ENCODE results near the gene TSC22D4.
A peak's percentile ranks its signal among the peaks of the same experiment; 100 is the strongest.
"Not testable (repeated sequence)": the region's sequence is repeated elsewhere in the genome, so short reads cannot be mapped to it uniquely, and the experiment has no call there.

The TSC22D4 gene

DNA sequence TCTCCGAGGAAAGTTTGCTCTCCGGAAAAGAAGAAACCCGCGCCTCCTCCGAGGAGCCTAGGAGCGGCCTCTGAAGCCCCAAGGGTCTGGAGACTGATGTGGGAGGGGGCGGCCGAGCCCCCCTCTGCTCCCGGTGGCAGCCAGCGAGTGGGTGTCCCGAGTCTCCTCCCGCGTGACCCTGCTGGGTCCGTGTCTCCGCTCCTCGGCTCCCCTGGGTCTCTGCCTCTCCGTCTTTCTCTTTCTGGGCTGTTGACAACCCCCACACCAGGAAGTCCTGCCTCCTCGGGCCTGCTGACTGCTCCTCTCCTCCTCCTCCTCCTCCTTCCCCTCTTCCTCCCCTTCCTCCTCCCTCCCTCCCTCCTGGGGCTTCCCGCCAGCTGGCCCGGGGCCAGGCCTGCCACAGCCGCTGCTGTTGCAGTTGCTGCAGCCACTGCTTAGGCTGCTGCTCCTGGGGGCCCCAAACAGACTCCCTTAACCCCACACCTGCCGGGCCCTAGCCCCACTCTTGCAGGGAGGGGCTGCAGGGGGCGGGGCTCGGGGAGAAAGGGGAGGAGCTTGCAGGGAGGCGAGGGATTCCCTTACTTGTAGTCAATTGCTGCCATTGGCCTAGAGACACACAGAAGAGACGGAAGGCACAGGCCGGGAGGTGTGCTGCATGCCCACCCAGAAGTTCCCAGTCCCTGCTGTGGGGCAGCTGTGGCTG lies at the start of gene TSC22D4:
Gene TSC22D4, minus strand, starts transcription at position 257 of the 703 bp plus-strand sequence. CDS start 1,176 bp downstream, outside the sequence.
- DNase-seq (ENCODE audit: low read depth, low spot score) = peak; percentile 79

DNA sequence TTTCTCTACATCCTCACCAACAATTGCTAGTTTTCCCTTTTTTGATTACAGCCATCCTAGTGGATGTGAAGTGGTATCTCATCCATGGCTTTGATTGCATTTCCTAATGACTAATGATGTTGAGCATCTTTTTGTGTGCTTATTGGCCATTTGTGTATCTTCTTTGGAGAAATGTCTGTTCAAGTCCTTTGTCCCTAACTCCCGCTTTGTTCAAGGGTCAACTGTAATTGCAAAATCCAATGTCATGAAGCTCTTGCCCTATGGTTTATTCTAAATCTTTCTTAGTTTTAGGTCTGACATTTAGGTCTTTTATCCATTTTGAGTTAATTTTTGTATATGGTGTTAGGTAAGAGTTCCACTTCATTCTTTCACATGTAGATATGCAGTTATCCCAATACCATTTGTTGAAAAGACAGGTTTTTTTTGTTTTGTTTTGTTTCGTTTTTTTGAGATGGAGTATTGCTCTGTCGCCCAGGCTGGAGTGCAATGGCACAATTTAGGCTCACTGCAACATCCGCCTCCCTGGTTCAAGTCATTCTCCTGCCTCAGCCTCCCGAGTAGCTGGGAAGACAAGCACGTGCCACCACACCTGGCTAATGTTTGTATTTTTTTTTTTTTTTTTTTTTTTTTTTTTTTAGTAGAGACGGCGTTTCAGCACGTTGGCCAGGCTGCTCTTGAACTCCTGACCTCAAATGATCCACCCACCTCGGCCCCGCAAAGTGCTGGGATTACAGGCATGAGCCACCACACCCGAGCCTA lies 49.3 kb upstream of the TSC22D4 start:
- DNase-seq (ENCODE audit: low read depth, low spot score) = not testable (repeated sequence)

DNA sequence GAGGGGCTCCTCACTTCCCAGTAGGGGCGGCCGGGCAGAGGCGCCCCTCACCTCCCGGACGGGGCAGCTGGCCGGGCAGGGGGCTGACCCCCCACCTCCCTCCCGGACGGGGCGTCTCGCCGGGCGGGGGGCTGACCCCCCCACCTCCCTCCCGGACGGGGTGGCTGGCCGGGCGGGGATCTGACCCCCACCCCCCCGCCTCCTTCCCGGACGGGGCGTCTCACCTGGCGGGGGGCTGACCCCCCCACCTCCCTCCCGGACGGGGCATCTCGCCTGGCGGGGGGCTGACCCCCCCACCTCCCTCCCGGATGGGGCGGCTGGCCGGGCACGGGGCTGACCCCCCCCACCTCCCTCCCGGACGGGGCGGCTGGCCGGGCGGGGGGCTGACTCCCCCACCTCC lies 44.2 kb upstream of the TSC22D4 start:
- DNase-seq (ENCODE audit: low read depth, low spot score) = not testable (repeated sequence)

DNA sequence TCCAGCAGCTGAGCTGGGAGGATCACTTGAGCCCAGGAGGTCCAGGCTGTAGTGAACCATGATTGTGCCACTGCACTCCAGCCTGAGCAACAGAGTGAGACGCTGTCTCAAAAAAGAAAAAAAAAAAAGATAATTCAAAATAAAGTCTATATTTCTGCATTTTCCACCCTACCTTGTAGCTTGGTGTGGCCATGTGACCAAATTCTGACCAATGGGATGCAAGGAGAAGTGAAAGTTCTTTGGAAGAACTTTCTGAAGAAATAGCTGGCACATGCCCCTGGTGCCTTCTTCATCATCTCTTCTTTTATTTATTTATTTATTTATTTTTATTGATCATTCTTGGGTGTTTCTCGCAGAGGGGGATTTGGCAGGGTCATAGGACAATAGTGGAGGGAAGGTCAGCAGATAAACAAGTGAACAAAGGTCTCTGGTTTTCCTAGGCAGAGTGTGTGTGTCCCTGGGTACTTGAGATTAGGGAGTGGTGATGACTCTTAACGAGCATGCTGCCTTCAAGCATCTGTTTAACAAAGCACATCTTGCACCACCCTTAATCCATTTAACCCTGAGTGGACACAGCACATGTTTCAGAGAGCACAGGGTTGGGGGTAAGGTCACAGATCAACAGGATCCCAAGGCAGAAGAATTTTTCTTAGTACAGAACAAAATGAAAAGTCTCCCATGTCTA lies 43.0 kb upstream of the TSC22D4 start:
- DNase-seq (ENCODE audit: low read depth, low spot score) = not testable (repeated sequence)

DNA sequence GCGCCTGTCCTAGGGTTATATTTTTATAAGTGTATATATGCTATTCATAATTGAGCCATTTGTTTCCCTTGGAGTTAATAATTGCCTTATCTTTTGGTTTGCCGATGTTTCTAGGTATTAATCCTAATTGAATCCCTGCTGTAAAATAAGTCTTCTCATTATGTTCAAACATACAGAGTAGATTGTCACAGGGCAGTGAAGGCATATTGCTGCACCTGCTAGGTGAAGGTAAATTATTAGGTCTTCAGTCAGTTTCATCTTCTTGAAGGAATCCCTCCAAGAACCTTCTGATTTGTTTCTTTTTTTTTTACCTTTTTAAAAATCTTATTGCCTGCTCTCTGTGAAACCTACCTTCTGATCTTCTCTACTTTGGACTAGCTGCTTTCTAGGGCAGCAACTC lies 42.1 kb upstream of the TSC22D4 start:
- DNase-seq (ENCODE audit: low read depth, low spot score) = no peak

DNA sequence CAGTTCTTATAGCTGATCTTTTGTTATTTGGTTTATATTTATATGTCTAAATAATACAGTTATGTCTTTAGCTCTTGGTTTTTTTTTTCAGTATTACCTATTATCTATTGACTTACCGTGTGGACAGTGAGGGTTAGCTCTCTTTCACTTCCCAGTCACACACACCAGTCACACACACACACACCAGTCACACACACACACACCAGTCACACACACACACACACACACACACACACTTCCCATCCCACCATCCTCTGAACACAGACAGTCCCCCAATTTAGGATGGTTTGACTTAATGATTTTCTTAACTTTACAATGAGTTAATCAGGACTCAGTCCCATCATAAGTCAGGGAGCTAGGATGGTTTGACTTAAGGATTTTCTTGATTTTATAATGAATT lies 41.1 kb upstream of the TSC22D4 start:
- no peak for DNase-seq (ENCODE audit: low read depth, low spot score)

DNA sequence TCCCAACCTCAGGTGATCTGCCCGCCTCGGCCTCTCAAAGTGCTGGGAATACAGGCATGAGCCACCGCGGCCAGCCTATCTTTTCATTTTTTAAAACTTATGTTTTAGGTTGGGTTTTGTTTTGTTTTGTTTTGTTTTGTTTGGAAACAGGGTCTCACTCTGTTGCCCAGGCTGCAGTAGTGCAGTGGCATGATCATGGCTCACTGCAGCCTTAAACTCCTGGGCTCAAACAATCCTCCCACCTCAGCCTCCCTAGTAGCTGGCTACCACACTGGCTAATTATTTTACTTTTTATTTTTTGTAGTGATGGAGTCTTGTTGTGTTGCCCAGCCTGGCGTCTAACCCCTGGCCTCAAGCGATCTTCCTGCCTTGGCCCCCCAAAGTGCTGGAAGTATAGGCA lies 40.6 kb upstream of the TSC22D4 start:
- DNase-seq (ENCODE audit: low read depth, low spot score) = no peak

DNA sequence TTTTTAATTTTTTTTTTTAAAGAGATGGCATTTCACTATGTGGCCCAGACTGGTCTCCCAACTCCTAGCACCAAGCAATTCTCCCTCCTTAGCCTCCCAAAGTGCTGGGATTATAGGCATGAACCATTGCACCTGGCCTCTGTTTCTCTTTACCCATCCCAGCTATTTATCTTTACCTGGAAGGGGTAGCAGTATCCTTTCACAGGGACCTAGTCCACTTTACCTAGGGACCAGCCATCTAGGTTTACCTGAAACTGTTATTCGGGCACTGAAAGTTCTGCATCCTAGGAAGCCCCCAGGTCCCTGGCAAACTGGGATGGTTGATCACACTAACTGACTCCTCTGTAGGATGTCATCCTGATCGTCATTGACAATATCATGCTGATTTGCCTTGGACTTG lies 38.3 kb upstream of the TSC22D4 start:
- DNase-seq (ENCODE audit: low read depth, low spot score) = no peak

DNA sequence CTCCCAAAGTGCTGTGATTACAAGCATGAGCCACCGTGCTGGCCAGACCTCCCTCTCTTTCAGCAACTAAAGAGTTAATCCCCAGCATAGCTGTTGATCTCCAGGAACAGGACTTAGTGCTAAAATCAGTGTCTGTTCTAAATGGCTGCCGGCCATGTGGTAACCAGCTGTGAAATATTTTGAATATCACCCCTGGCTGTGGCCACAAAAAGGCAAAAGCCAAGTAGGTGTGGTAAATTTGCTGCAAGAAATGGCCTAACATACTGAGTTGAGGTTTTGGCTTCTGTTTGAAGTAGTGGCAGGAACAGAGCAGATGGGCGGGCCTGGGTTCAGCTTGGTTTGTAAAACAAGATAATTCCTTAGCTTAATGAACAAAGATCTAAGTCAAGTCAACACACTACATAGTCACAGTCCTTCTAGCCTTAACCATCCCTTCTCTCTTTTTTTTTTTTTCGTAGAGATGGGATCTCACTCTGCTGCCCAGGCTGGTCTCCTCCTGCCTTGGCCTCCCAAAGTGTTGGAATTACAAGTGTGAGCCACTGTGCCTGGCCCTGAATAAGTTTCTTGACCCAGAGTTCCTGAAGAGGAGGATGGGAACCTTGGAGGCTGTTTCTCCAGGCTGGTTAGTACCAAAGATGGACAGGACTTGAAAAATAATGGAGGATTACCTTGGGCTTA lies 37.3 kb upstream of the TSC22D4 start:
- peak; percentile 79 for DNase-seq (ENCODE audit: low read depth, low spot score)

DNA sequence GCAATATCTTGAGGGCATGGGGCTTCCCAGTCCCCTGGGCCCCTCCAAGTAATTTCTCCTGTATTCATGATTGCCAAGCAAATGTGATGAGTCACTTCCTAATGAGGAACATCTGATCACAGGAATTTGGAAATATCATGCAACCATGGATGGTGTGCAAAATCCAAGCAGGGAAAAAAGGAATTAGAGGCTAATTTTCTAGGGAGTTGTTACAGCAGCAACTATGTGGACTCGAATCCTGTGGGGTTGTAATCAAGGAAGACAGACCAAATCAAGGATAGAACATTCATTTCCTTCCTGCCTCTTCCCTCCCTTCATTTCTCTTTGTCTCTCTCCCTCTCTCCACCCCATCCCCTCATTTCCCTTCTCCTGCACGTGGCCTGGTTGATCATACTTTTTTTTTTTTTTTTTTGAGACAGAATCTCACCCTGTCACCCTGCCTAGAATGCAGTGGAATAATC lies 36.1 kb upstream of the TSC22D4 start:
- DNase-seq (ENCODE audit: low read depth, low spot score) = no peak

DNA sequence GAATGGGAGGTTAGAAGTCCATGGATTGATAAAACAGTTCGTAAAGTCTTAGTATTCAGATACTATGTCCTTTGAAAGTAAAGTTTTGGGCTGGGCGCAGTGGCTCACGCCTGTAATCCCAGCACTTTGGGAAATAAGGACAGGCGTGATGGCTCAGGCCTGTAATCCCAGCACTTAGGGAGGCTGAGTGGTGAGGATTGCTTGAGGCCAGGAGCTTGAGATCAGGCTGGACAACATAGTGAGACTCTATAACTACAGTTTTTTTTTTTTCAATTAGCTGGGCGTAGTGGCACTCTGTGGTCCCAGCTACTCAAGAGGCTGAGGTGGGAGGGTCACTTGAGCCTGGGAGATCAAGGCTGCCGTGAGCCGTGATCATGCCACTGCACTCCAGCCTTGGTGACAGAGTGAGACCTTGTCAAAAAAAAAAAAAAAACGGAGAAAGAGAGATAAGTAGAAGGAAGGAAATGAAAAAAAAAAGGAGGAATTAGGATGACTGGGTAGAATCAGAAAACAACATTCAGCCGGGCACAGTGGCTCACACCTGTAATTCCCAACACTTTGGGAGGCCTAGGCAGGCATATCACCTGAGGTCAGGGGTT lies 34.3 kb upstream of the TSC22D4 start:
- no peak for DNase-seq (ENCODE audit: low read depth, low spot score)

DNA sequence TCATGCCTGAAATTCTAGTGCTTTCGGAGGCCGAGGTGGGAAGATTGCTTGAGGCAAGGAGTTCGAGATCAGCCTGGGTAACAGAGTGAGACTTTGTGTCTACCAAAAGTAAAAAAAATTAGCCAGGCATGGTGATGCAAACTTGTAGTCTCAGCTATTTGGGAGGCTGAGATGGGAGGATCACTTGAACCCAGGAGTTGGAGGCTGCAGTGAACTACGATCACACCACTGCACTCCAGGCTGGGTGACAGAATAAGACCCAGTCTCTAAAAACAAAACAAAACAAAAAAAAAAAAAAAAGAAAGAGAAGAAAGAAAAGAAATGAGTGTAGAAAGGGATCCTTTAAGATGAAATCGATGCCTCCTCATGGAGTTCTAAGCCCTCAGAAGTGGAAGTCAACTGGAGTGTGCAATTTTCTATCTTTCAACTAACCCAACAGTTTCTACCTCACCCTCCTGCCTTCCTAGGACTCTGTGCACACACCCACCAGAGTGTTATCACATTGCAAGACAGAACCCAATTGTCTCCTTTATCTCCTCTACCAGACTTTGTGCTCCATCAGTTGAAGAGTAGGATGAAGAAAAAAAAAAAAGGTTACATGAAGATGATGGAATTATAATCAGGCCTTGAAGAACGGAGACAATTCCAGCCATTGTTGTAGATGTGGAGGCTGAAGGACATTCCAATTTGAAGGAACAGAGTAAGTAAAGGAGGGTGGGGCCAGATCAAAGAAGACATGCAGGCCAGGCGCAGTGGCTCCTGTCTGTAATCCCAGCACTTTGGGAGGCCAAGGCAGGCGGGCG lies 31.6 kb upstream of the TSC22D4 start:
- DNase-seq (ENCODE audit: low read depth, low spot score) = no peak

DNA sequence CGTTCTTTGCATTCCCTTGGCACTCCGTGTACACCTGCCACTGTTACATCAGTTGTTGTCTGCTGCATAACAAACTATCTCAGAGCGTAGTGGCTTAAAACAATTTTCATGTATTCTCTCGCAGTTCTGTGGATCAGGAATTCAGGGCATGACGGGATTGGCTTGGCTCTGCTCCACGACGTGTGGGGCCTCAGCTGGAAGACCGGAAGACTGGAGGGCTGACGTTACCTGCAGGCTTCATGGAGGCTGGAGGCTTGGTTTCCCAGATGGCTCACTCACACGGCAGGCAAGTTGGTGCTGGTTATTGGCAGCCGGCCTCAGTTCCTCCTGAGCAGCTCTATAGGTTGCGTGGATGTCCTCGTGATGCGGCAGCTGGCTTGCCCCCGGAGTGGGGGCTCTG lies 30.2 kb upstream of the TSC22D4 start:
- peak; percentile 57 for DNase-seq (ENCODE audit: low read depth, low spot score)

DNA sequence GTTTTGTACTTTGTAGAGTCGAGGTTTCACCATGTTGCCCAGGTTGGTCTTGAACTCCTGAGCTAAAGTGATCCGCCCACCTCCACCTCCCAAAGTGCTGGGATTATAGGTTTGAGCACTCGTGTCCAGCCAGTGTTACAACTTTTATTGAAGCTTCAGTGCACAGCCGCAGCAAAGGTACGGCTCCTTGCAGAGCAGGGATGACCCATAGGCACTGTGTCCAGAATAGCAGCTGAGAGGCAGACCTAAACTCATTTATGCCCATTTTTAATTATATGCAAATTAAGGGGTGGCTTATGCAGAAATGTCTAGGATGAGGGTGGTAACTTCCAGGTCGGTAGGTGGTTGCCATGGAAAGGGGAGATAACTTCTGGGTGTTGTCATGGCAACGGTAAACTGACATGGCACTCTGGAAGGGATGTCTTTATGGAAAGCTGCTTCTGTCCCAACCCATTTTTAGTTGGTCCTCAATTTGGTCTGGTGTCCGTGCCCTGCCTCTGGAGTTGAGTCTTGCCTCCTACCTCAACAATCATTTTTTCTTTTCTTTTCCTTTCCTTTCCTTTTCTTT lies 27.4 kb upstream of the TSC22D4 start:
- no peak for DNase-seq (ENCODE audit: low read depth, low spot score)

DNA sequence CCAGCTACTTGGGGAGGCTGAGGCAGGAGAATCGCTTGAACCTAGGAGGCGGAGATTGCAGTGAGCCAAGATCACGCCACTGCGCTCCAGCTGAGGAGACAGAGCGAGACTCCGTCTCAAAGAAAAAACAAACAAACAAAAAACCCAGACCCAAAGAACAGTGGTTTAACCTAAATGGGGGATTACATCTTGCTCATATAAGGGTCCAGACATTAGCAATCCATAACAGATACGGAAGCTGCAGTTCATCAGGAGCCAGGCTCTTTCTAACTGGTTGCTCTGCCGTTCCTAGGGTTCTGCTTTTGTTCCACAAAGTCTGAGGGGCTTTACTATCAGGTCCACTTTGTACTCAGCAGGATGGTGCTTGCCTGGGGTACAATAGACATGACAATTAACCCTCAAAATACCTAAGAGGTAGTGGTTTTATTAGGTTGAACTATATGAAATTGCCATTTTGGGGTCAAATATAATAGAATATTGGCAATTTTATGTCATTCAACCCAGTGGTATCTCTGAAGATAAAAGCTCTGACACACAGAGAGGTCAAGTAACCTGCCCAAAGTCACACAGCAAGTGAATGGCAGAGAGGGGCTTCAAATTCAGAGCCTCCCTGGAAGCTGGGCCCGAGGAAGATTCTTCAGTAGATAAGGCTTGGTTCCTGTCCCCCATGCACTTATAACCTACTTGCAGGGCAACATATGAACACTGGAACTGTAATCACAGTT lies 26.0 kb upstream of the TSC22D4 start:
- no peak for DNase-seq (ENCODE audit: low read depth, low spot score)

DNA sequence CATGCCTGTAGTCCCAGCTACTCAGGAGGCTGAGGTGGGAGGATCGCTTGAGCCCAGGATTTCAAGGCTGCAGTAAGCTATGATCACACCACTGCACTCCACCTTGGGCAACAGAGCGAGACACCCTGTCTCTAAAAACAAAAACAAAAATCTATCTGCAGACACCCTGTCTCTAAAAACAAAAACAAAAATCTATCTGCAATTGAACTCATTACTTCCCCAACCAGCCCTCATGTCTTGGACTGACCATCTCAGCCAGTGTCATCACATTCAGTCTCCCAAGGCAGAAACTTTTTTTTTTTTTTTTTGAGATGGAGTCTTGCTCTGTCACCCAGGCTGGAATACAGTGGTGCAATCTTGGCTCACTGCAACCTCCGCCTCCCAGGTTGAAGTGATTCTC lies 25.0 kb upstream of the TSC22D4 start:
- not testable (repeated sequence) for DNase-seq (ENCODE audit: low read depth, low spot score)

DNA sequence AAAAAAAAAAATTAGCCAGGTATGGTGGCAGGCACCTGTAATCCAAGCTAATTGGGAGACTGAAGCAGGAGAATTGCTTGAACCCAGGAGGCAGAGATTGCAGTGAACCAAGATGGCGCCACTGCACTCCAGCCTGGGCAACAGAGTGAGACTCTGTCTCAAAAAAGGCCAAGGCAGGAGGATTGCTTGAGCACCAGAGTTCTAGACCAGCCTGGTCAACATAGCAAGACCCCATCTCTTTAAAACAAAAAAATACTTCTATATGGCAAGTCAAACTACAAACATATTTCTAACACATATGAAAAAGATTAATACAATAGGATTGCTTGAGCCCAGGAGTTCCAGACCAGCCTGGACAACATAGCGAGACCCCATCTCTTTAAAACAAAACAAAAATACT lies 21.7 kb upstream of the TSC22D4 start:
- DNase-seq (ENCODE audit: low read depth, low spot score) = not testable (repeated sequence)

DNA sequence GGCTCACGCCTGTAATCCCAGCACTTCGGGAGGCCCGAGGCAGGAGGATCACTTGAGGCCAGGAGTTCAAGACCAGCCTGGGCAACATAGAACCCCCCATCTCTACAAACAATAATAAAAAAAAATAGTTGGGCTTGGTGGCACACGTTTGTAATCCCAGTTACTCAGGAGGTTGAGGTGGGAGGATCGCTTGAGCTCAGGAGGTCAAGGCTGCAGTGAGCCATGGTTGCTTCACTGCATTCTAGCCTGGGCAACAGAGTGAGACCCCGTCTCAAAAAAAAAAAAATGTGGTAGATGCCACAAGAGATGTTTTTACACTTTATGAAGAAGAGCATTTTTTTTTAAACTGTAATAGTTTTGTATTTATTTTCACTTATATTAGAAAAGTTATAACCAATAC lies 17.5 kb upstream of the TSC22D4 start:
- no peak for DNase-seq (ENCODE audit: low read depth, low spot score)

DNA sequence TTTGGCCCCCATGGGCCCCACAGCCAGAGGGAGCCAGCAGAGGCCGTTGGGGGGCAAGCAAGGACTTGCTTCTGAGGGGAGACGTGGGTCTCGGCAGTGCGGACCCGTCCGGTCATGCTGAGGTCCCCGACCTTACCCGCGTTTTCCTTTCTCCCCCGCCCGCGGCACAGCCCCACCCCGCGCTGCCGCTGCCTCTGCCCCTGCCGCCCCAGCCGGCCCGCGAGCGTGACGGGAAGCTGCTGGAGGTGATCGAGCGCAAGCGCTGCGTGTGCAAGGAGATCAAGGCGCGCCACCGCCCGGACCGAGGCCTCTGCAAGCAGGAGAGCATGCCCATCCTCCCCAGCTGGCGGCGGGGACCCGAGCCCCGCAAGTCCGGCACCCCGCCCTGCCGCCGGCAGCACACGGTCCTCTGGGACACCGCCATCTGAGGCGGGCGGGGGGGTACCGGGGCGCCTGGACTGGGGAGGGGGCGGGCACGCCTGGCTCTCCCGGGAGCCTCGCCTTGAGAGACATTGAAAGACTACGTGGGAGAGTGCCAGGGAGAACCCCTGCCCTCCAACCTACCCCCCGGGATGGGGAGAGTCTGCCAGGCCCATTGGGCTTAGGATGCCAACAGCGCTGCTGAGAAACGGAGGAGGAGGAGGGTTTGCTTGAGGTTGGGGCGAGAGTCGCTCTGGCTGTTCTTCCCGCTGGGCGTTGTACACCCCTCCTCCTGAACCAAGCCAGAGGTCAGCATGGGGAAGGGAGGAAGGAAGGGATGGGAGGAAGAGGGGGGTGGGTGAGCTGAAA lies 14.7 kb upstream of the TSC22D4 start:
- no peak for DNase-seq (ENCODE audit: low read depth, low spot score)
